Measurements from ENCODE around the gene RPP30.
A peak's percentile ranks its signal among the peaks of the same experiment; 100 is the strongest.
"Not testable (repeated sequence)": the region's sequence is repeated elsewhere in the genome, so short reads cannot be mapped to it uniquely, and the experiment has no call there.

The RPP30 gene

GRCh38 chr10:90858461-90858968, 13.3 kb upstream of the RPP30 start:
- ATAC-seq (no peak), DNase-seq (no peak)
- H3K27me3 Mint-ChIP-seq: peaks cover 87% of the 10 kb centered on the region
- H3K4me3 Mint-ChIP-seq: peak overlapping the region; percentile 87 to 96
- H3K9me3 Mint-ChIP-seq: no peaks in the 10 kb centered on the region
- H3K27ac Mint-ChIP-seq: peak overlapping the region in 1 of 2 donors; percentile 76
- H3K4me1 Mint-ChIP-seq: peaks cover 15% of the 10 kb centered on the region

GRCh38 chr10:90859321-90859751, 12.4 kb upstream of the RPP30 start:
- Mint-ChIP-seq H3K9me3 (no peaks in the 10 kb centered on the region), H3K4me3 (no peak overlapping the region), H3K27me3 (peaks cover 87% of the 10 kb centered on the region), H3K4me1 (peaks cover 15% of the 10 kb centered on the region), H3K27ac (no peak overlapping the region)
- no peak for DNase-seq
- ATAC-seq: peak; percentile 60

GRCh38 chr10:90860790-90861189, 11.0 kb upstream of the RPP30 start:
- Mint-ChIP-seq H3K9me3 (no peaks in the 10 kb centered on the region), H3K4me3 (no peak overlapping the region), H3K27me3 (peaks cover 76% of the 10 kb centered on the region), H3K4me1 (peaks cover 15% of the 10 kb centered on the region), H3K27ac (no peak overlapping the region)
- DNase-seq (no peak), ATAC-seq (no peak)

GRCh38 chr10:90862908-90863514, 8.8 kb upstream of the RPP30 start:
- ATAC-seq (no peak), DNase-seq (no peak)
- Mint-ChIP-seq H3K27me3 (peaks cover 67% of the 10 kb centered on the region), H3K4me3 (no peak overlapping the region), H3K27ac (no peak overlapping the region), H3K4me1 (peaks cover 6% of the 10 kb centered on the region), H3K9me3 (no peaks in the 10 kb centered on the region)

- Mint-ChIP-seq H3K4me1 (peaks cover under 1% of the 10 kb centered on the region), H3K4me3 (no peak overlapping the region), H3K9me3 (peaks cover 7 to 9% of the 10 kb centered on the region in 2 donors), H3K27ac (no peak overlapping the region), H3K27me3 (peaks cover 71% of the 10 kb centered on the region)
- no peak for ATAC-seq
- no peak for DNase-seq
Measured at GRCh38 chr10:90865401-90865800, 6.4 kb upstream of the RPP30 start.

- Mint-ChIP-seq H3K27ac (no peak overlapping the region), H3K27me3 (peaks cover 67% of the 10 kb centered on the region), H3K4me1 (peaks cover 6% of the 10 kb centered on the region), H3K4me3 (no peak overlapping the region), H3K9me3 (peaks cover 7 to 9% of the 10 kb centered on the region in 2 donors)
- DNase-seq (no peak), ATAC-seq (no peak)
Measured at GRCh38 chr10:90866050-90866598, 5.7 kb upstream of the RPP30 start.

- Mint-ChIP-seq H3K27me3 (peaks cover 33% of the 10 kb centered on the region), H3K9me3 (peaks cover 7 to 9% of the 10 kb centered on the region in 2 donors), H3K27ac (peak overlapping the region in 1 of 2 donors; percentile 97), H3K4me3 (peak overlapping the region; percentile 99 to 100), H3K4me1 (peaks cover 23% of the 10 kb centered on the region)
- ATAC-seq (peak; percentile 70), DNase-seq (peak; percentile 48 to 58)
Measured at GRCh38 chr10:90871279-90871765, 452 bp upstream of the RPP30 start.

GRCh38 chr10:90872648-90873020, 860 bp downstream of the RPP30 start:
- peak overlapping the region; percentile 97 to 98 for H3K27ac Mint-ChIP-seq
- ATAC-seq (peak; percentile 49), DNase-seq (peak in 1 of 2 donors; percentile 21)
- H3K4me3 Mint-ChIP-seq: peak overlapping the region; percentile 99 to 100
- H3K27me3 Mint-ChIP-seq: peaks cover 26% of the 10 kb centered on the region
- peaks cover 7 to 9% of the 10 kb centered on the region in 2 donors for H3K9me3 Mint-ChIP-seq
- peaks cover 23% of the 10 kb centered on the region for H3K4me1 Mint-ChIP-seq

GRCh38 chr10:90879062-90879461, 7.3 kb downstream of the RPP30 start:
- H3K27me3 Mint-ChIP-seq: no peaks in the 10 kb centered on the region
- peaks cover 4% of the 10 kb centered on the region for H3K4me1 Mint-ChIP-seq
- no peak overlapping the region for H3K4me3 Mint-ChIP-seq
- ATAC-seq: no peak
- no peaks in the 10 kb centered on the region for H3K9me3 Mint-ChIP-seq
- no peak overlapping the region for H3K27ac Mint-ChIP-seq
- no peak for DNase-seq

- H3K9me3 Mint-ChIP-seq, H3K4me3 Mint-ChIP-seq, H3K4me1 Mint-ChIP-seq, DNase-seq, H3K27me3 Mint-ChIP-seq: not testable (repeated sequence)
- peak; percentile 46 for ATAC-seq
- H3K27ac Mint-ChIP-seq: peak overlapping the region in 1 of 2 donors; percentile 65
Measured at GRCh38 chr10:90880059-90880719, 8.4 kb downstream of the RPP30 start.

- H3K9me3 Mint-ChIP-seq: no peaks in the 10 kb centered on the region
- no peaks in the 10 kb centered on the region for H3K4me1 Mint-ChIP-seq
- no peak overlapping the region for H3K4me3 Mint-ChIP-seq
- no peaks in the 10 kb centered on the region for H3K27me3 Mint-ChIP-seq
- ATAC-seq (no peak), DNase-seq (no peak)
- H3K27ac Mint-ChIP-seq: no peak overlapping the region
Measured at GRCh38 chr10:90884431-90884830, 12.7 kb downstream of the RPP30 start.

- Mint-ChIP-seq H3K27me3 (no peaks in the 10 kb centered on the region), H3K27ac (no peak overlapping the region), H3K9me3 (no peaks in the 10 kb centered on the region), H3K4me3 (no peak overlapping the region), H3K4me1 (no peaks in the 10 kb centered on the region)
- DNase-seq (no peak), ATAC-seq (no peak)
Measured at GRCh38 chr10:90885176-90885575, 13.4 kb downstream of the RPP30 start.

GRCh38 chr10:90887555-90887954, 15.8 kb downstream of the RPP30 start:
- Mint-ChIP-seq H3K27ac (no peak overlapping the region), H3K9me3 (no peaks in the 10 kb centered on the region), H3K4me3 (no peak overlapping the region), H3K27me3 (no peaks in the 10 kb centered on the region), H3K4me1 (no peaks in the 10 kb centered on the region)
- ATAC-seq (no peak), DNase-seq (no peak)

- no peaks in the 10 kb centered on the region for H3K27me3 Mint-ChIP-seq
- H3K27ac Mint-ChIP-seq: no peak overlapping the region
- no peaks in the 10 kb centered on the region for H3K9me3 Mint-ChIP-seq
- no peak overlapping the region for H3K4me3 Mint-ChIP-seq
- DNase-seq (no peak), ATAC-seq (no peak)
- H3K4me1 Mint-ChIP-seq: no peaks in the 10 kb centered on the region
Measured at GRCh38 chr10:90888387-90888786, 16.6 kb downstream of the RPP30 start.

- DNase-seq (no peak), ATAC-seq (no peak)
- H3K27ac Mint-ChIP-seq: no peak overlapping the region
- no peaks in the 10 kb centered on the region for H3K27me3 Mint-ChIP-seq
- H3K9me3 Mint-ChIP-seq: no peaks in the 10 kb centered on the region
- H3K4me1 Mint-ChIP-seq: no peaks in the 10 kb centered on the region
- H3K4me3 Mint-ChIP-seq: no peak overlapping the region
Measured at GRCh38 chr10:90889636-90890035, 17.9 kb downstream of the RPP30 start.

GRCh38 chr10:90890347-90890746, 18.6 kb downstream of the RPP30 start:
- Mint-ChIP-seq H3K4me1 (no peaks in the 10 kb centered on the region), H3K4me3 (no peak overlapping the region), H3K27ac (no peak overlapping the region), H3K27me3 (no peaks in the 10 kb centered on the region), H3K9me3 (no peaks in the 10 kb centered on the region)
- DNase-seq (no peak), ATAC-seq (no peak)

Measured in stimulated activated naive CD8-positive, alpha-beta T cell treated with anti-CD3 and anti-CD28 coated beads, Interleukin-15, amount 100 ng/mL, for 72 hours (primary cell).